ENCODE results near the gene GRID2. TPM values are rescaled to one million over a fixed set of nuclear protein-coding genes. Genes with fewer than 3 reads are reported as not detected.

GRID2 gene
- total RNA-seq, 6 experiments from 2014 or later, result not detected

DNA sequence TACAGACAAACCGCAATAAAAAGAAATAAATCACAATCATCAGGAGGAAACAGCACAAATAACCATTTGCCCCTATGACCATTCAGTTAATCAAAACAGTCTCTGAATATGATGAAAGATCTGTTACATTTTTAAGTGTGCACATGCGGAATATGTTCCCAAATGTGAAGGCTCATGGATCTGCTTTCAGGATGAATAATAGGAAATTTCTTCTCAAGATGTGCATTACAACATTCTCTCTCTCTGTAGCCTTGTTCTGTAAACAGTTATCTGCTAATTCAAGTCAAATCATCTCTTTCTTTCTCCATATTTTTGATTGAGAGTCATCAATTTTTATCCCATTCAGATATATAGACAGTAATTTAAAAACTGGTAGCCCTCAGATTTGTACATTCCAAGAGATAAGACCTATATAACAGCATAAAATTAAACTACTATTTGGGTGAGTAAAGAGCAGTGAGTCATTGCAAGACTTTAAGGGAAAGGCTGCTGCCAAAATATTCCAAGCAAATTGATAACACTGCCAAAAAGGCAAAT is 1090.8 kb downstream of the GRID2 start:
- Histone ChIP-seq H3K27me3 (no peaks in the 10 kb centered on the region), H3K4me3 (no peak overlapping the region), H3K27ac (no peak overlapping the region), H3K4me1 (no peaks in the 10 kb centered on the region), H3K36me3 (no peaks in the 10 kb centered on the region), H3K9me3 (no peaks in the 10 kb centered on the region)
- intact Hi-C loops (cut with DNase I), result no loop called here
- TF ChIP-seq POLR2A (IDR thresholded peaks at IDR 0.05) (no peak), CTCF (IDR thresholded peaks at IDR 0.05) (no peak)
- 41% methylated on average over 2 of the region's 2 CpGs for WGBS (ENCODE audit: insufficient coverage, low coverage, low lambda C conversion rate, missing lambda C conversion rate)
- ATAC-seq (no peak), DNase-seq (no peak)

GRCh38 chr4:93396272-93396671 is 1092.5 kb downstream of the GRID2 start:
- Histone ChIP-seq H3K4me3 (no peak overlapping the region), H3K4me1 (no peaks in the 10 kb centered on the region), H3K9me3 (no peaks in the 10 kb centered on the region), H3K27me3 (no peaks in the 10 kb centered on the region), H3K36me3 (no peaks in the 10 kb centered on the region), H3K27ac (no peak overlapping the region)
- 63% methylated on average over 1 of the region's 1 CpG for WGBS (ENCODE audit: insufficient coverage, low coverage, low lambda C conversion rate, missing lambda C conversion rate)
- no peak for TF ChIP-seq POLR2A (IDR thresholded peaks at IDR 0.05)
- no peak for TF ChIP-seq CTCF (IDR thresholded peaks at IDR 0.05)
- intact Hi-C loops (cut with DNase I), result no loop called here
- ATAC-seq (no peak), DNase-seq (no peak)

GRCh38 chr4:93403571-93403970 is 1099.8 kb downstream of the GRID2 start:
- DNase-seq, result no peak
- no peaks in the 10 kb centered on the region for H3K4me1 ChIP-seq
- intact Hi-C loops (cut with DNase I), result no loop called here
- H3K36me3 ChIP-seq, result no peaks in the 10 kb centered on the region
- no peak overlapping the region for H3K27ac ChIP-seq
- 56% methylated on average over 1 of the region's 1 CpG for WGBS (ENCODE audit: insufficient coverage, low coverage, low lambda C conversion rate, missing lambda C conversion rate)
- H3K9me3 ChIP-seq, result no peaks in the 10 kb centered on the region
- no peak overlapping the region for H3K4me3 ChIP-seq
- TF ChIP-seq CTCF (IDR thresholded peaks at IDR 0.05) (no peak), POLR2A (IDR thresholded peaks at IDR 0.05) (no peak)
- ATAC-seq, result no peak
- no peaks in the 10 kb centered on the region for H3K27me3 ChIP-seq

GRCh38 chr4:93407493-93408275 is 1103.9 kb downstream of the GRID2 start:
- ATAC-seq (no peak), DNase-seq (no peak)
- no peaks in the 10 kb centered on the region for H3K4me1 ChIP-seq
- WGBS (ENCODE audit: insufficient coverage, low coverage, low lambda C conversion rate, missing lambda C conversion rate), result 18% methylated on average over 8 of the region's 8 CpGs
- H3K9me3 ChIP-seq, result no peaks in the 10 kb centered on the region
- H3K36me3 ChIP-seq, result no peaks in the 10 kb centered on the region
- intact Hi-C loops (cut with DNase I), result no loop called here
- no peak for TF ChIP-seq POLR2A (IDR thresholded peaks at IDR 0.05)
- no peak for TF ChIP-seq CTCF (IDR thresholded peaks at IDR 0.05)
- no peaks in the 10 kb centered on the region for H3K27me3 ChIP-seq
- H3K4me3 ChIP-seq, result no peak overlapping the region
- no peak overlapping the region for H3K27ac ChIP-seq
